GM19240 (cell line): ENCODE data around the gene FRMD3.

Experiments
- DNase-seq: peaks from one replicate; pipeline ENCODE4 v3.0.0; 2011; ENCODE audit warnings: low spot score; ENCODE audit not compliant: insufficient read length

The FRMD3 gene

DNA sequence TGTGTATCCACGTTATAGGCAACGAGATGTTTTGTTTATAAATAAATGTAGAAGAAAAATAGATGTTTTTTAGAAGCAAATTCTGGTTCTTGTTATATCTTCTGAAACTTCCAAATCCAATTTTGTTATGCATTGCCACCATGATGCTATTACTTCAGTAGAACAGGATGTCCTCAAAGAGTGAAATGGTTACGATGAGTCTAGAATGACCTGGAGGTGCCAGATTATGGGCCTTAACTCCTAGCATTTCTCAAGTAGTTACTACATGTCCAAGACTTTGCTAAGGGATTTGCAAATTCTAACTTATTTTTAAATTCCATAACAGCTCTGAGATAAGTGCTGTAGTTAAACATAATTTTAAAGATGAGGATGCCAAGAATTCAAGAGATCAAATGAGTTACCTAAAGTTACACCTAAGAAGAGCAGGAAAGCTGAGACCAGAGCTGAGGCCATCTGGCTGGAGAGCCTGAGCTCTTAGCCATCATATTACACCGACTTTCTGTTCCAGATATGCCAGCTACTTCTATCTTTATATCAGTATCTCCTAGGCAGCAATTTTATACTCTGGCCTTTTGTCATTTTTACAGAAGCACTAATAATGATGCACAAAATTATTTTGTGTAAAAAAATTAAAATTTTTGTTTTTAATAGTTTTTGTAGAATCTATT is 302.0 kb downstream of the FRMD3 start:
- no peak for DNase-seq

DNA sequence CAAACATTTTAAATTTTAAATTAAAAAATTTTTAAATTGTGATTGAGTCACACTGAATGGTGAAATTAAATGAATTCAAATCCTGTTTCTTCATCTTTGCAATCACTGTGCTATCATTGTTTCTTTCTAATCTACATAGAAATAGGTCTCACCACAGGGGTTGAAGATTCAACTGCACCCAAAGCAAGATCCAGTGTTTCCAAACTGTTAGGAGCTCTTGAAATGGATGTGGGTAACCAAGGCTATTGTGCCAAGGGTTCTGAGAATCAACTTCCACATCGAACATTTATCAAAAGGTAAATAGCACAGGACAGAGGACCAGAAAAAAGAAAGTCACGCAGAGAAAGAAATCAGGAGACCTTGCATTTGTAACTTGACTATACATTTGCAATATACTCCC is 302.7 kb downstream of the FRMD3 start:
- DNase-seq, result no peak

DNA sequence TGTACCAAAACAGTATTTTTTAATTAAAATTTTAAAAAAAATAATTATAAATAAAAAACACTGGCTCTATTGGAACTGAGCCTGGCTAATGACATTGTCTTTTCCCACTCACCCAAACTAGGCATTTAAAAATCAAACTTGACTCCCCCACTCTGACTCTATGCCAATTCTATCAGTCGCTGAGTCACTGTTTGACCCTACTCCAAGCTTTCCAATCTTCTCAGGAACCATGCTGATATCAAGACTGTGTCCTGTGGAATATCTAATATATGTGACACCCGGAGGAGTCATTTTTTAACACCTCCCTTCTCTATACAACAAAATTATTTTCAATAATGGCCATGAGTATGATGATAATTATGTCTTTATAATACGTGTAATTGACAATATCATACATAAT is 303.7 kb downstream of the FRMD3 start:
- no peak for DNase-seq

DNA sequence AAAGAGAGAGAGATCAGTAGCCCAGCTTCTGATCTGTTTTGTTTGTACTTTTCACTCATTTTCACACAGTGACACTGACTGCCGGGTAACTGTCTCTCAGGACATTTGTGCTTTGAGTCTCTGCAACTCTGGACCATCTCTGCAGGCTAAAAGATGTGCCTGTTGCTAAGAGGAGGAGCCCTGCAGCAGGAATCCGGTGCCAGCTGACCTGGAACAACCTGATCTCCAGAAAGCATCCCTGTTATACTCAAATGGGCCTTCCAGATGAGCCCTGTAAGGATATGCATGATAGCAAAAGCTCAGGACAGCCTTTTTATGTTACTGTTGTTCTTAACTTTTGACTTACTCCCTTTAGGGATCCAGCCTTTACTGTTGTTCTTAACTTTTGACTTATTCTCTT is 304.6 kb downstream of the FRMD3 start:
- no peak for DNase-seq

DNA sequence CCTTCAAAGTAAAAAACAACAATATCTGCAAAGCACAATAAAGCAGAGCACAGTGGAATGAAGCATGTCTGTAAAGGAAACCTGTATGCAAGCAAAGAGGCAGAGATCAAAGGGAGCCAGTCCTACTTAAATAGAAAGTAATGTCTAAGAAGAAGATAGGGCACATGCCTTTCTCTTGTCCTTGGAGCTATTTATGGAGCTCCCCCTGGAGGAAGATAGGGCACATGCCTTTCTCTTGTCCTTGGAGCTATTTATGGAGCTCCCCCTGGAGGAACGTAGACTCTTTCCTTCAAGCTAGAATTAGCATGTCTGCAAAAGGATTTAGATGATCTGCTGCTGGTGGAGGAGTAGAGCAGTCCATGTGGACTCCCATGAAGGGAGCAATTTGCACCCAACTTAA is 307.2 kb downstream of the FRMD3 start:
- no peak for DNase-seq

DNA sequence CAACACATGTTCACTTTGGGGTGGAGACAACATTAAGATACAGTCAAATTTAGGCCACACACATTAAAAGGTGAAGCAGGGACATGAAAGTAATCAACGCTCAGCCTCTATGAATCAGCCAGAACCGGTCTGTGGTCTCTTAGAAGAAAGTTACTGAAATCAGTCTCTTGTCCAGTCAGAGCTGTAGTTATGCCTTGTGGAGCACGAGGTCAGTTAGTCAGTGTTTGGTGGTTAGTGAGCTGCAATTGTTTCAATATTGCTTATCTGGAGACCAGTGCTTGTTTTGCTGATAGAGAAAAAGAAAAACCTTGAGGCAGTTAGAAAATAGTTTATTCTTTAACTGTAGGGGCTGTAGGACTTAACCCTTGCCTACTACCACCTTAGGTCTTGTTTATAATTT is 317.5 kb downstream of the FRMD3 start:
- no peak for DNase-seq

DNA sequence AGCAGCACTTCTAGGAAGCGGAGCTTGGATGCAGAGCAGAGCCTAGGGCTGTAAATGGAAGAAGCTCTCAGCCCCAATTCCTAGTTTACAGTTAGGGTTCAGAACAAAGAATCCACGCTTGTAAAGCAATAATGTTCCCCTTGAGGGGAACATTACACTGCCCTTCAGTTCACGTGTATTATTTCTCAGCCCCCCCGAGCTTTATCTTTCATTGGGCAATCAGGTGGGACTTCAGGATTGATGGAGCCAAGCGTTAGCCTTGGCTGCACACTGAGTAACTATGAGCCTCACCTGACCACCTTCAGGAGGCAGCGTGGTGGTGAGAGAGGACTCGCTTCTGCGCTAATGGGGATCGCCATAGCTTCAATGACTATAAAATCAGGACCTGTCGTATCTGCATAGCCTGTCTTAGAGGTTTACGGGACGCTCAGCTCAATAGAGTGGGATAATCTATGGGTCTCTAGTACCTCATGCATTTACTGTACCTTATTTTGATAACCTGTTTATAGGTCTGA is 318.2 kb downstream of the FRMD3 start:
- no peak for DNase-seq

DNA sequence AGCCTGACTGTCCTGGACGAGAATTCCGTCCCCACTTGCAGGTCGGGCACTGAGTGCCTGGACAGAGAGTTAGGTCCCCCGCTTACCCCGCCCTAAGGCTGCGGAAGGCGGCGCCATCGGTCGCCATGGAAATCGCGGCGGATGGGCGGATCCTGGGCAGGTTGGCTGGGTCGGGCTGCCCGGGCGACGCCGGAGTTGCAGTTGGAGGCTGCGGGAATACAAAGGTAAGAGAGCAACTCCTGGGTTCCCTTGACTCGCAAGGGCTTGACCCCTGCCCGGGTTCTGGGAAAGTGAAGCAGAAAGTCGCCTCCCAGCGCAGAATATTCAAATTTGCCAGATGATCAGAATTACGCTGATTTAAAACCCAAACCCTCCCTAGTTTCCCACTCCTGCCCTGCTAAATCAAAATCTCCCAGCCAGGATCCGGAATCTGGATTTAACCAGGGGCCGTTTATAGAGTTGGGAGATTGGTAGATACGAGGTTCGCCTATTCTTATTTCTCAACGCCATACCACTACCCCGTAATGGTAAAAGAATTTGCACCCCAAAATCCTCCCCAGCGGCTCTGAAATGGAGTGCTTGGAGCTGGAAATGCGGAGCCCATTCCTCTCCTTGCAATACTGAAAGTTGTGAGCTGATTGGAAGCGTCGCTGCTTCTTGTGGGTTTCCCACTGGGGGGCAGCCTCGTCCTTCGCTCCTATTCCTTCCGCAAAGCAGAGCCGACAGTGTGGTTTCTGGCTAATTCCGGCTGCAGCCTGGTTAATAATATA is 318.9 kb downstream of the FRMD3 start:
- DNase-seq, result no peak

DNA sequence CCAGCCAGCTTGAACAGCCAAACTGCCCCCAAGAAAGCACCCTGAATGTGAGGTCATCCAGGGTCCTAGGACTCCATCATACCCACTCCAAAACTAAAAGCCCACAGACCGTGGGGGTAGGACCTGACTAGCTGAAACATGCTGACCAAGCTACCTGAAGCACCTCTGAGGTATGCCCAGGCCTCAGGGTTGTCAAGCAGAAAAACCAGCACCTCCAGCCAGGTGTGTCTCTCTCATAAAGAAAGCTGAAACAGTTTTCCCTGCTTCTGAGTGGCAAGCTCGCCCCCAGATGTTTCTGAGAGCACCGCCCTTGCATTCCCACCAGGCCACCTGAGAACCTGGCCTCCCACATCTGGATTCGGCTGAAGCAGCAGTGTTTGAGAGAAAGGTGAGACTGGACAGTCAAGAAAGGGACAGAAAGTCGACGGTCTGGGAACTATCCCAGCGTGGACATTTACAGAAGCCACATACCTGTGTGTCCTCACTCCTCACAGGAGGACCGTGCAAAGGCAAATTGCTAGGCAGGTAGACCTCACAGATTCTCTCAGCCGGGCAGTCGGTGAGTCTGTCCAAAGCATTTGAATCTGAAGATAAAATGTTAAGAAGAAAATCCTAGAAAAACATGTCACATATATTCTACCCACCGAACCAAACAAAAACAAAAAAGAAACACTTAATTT is 319.6 kb downstream of the FRMD3 start:
- DNase-seq, result no peak

DNA sequence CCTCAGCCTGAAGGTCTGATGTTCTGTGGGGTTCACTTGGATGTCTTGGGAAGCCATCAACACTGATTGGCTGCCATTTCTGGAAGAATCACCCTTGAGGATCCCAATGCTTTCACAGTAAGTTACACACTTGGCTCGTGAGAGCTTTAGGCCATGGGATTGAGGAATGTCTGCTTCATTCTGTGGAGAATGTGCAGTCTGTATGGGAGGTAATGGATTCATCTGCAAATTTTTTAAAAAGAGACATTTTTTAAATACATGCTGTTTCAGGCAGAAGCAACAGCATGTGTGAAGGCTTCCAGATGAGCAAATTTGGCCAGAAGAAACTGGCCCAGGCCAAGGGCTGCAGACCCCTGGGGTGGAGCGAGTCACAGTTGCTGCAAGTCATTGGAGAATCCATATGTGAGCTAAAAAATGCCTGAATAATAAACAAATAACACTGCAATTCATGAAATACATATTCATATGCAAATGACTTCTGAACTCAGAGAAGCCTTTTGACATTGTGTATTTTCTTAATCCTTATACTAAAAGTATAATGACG is 328.9 kb downstream of the FRMD3 start:
- DNase-seq, result no peak

DNA sequence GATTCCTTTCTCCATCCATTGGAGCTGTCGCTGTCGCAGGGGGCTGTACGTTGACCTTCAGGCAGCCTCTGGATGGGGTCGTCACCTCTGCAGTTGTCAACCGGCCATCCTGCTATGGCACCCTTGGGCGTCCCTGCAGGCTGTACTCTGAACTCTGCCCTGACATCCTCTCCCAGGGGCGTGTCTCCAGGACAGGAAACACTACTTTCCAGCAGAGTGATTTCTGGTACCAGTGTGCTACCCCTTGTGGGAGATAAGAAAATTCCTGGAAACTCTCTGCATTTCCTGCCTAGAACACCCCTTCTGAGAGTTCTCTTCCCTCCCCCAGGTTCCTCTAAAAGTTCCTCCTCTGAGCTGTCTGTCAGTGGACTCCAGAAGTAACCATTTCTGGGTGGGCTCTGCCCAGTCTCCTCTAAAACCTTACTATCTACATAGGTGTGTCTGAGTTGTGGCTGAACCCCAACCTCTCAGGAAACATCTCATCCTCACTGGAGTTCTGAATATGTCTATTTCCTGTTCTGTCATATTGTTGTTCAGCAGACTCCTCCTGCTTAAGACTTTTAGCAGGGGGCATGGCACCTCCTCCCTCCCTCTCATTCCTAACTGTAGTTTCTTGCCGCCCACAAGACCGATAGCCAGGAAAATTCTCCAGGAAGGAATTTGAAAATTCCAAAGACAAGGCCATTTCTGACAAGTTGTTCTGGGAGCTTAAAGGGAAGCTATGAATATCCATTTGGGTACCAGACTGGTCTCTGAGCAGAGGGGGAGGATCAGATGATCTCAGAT is 329.9 kb downstream of the FRMD3 start:
- no peak for DNase-seq

DNA sequence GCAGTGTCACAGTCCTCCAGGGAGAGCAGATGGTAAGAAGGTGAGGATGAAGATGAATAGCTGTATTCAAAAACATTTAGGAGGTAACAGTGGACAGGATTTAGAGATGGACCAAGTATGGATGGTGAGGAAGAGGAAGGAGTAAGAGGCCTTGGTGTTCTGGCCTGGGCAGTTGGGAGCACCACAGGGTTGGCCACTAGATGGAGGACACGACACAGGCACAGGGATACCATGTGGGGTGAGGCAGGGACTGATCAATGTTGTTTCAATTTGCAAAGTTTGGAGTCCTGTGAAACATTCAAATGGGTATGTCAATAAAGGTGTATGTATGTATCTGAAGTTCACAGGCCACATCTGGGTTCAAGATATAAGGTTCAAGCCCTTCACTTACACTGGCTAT is 334.2 kb downstream of the FRMD3 start:
- no peak for DNase-seq

DNA sequence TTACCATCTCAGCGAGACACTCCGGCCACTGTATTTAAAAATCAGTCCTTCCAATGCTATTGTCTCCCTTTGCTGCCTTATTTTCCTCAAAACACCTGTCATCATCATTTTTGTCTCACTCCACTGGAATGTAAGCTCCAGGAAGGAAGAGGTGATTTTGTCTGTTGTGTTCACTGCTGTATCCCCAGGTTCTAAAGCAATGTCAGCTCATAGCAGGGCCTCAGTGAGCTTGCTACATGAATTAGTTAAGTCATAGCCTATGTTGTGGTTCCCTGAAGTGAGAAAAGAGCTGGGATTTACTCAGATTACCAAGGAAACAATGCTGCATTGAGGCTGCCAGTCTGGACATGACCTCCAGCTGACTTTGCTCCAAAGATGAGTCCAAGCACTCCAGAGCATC is 337.7 kb downstream of the FRMD3 start:
- no peak for DNase-seq

DNA sequence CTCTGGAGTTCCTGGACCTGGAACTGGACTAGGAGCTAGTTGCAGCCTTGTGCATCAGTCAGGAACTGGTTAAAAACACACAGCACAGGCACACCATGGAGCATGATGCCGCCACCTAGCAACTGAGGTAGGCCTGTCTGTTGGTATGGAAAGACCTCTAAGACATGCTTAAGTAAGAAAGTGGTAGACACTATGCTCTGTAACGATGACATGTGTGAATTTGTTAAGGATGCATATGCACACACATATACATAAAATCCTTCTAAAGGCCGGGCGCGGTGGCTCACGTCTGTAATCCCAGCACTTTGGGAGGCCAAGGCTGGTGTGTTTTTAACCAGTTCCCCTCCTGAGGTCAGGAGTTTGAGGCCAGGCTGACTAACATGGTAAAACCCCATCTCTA is 338.4 kb downstream of the FRMD3 start:
- no peak for DNase-seq

DNA sequence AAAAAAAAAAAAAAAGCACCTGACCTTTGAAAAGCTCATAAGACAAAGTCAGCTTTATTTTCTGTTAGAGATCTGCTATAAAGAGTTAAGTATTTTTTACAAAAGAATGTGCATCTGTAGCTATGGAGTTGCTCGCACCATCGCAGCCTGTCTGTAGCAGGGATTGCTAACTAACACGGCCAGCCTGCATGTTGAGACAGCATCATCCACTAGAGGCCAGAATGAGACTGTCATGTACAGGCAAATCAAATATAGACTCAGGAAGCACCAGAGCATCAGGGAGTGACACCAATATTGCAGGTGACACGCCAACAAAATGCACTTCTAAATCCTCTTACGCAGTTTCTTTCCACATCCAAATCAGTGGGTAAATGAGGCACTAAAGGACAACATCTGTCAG is 339.0 kb downstream of the FRMD3 start:
- DNase-seq, result no peak

DNA sequence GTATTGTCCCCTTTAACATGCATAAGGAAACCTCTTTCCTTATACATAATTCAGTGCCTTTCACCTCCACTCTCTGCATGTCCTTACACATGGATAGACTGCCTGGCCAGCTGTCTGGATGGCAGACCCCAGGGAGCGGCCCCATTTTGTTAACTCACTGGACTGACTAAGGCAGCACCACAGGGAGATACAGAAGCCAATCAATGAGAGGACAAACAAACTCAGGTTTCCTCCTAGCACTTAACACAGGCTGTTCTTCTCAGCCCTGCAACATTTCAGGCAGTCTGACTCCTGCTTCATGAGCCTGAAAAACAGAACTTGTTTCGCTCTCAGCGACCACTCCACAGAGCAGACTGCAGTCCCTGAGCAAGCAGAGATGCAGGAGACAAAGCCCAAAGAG is 339.8 kb downstream of the FRMD3 start:
- DNase-seq, result no peak

DNA sequence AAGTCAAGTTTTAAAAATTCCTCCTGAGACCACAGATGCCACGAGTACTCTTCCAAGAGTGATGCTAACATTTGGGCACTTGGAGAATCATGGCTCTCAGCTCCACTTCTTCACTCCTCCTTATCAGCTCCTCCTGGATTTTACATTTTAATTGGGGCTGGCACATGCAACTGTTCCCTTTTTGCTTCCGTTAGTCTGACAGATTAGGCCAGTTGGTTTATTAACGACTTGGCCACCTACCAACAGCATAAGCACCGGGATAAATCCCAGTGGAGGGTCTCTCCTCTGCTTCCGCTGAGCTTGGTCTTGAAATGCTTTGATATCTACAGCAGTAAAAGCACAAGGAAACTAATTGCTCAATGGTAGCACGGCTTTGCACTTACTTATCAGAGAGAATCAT is 340.6 kb downstream of the FRMD3 start:
- DNase-seq, result no peak

DNA sequence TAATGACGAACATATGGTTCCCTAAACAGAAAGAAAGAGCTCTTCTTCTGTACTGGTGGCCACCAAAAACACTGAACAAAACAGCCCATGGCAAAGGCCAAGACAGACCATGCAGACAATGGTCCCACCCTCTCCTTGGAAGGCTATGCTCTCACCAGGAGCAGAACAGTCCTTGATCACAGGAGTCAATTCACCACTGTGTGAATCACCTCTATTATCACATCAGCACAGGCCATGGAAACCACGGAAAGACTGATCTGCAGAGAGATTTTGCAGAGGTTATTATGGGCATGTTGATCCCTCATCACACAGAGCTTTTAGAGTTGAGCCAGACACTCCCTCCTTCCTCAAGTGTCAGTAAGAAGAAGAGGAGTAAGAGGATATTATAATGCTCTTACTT is 341.3 kb downstream of the FRMD3 start:
- DNase-seq, result no peak
